GM21529 (cell line): ENCODE measurements around the gene PAPOLB.

Source experiments
- ATAC-seq: cut with Tn5 transposase; IDR thresholded peaks from one replicate; pipeline ENCODE4 v1.9.1; 2021; ENCODE audit not compliant: unreplicated experiment

Gene PAPOLB

DNA sequence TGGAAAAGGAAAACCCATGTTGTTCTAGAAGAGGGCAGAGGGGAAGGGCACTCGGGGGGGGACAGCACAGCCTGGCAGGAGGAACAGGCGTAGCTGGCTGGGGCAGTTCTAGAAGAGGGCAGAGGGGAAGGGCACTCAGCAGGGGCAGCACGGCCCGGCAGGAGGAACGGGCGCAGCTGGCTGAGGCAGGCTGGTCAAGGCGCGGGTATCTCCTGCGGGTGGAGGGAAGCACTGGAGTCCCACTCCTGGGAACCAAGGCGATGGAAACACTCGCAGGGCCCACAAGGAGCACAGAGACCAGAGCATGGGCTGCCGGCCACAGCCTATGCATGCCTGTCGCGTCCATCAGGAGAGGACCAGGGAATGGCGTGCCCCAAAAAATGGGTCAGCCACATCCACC lies 36.7 kb downstream of the PAPOLB start:
- ATAC-seq = no peak

DNA sequence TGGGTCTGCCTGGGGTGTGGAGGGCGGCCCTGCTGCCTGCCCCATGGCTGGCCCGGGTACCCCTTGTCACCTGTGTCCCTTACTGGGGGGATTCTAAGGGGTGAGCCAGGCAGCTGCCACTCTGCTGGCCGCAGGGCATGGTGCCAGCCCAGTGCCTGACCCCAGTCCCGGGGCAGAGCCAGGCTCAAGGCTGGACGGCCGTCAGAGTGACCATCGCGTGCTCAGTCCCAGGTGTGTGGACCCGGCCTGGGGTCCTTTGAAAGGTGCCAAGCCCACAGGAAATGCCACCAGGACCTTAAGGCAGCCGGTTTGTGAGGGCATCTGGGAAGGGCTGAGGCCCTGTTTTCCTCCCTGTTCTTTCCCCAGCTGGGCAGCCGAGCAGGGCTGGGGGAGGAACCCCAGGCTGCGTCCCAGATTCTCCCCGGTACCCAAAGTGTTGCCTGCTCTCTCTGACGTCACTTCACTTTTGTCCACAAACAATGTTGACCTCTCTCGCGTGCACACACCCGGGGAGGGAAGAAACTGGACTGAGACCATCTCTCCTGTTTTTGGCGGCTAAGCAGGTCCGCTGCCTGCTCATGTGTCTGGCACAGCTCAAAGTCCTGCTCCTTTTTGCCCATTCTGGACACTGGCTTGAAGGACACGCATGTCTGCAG lies 37.6 kb downstream of the PAPOLB start:
- no peak for ATAC-seq

DNA sequence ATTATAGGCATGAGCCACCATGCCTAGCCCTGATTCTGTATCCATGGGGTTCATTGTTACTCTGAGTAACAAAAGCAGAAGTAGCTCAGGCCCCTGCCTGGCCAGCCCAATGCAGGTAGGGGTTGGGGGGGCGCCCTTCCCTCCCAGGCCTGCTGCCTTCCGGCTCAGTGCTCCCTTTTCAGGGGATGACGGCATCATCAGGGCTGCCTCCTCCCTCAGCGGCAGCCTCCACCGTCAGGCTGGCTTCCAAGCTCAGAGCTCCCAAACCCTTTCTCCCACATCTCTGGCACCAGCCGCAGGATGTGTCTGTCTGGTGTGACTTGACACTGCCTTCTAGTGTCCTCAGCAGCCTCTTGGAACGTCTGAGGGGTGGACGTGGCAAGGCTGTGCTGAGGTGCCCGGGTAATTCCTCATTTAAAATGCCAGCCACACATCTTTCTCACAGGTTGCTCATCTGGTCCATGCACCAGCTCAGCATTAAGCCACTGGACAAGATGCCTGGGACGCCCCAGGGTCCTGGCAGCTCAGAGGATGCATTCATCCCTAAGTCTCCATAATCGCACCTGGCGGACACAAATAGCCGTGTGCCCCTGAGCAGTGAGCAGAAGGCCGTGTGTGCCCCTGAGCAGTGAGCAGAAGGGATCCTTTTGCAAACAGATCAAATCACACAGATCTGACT lies 38.2 kb downstream of the PAPOLB start:
- ATAC-seq = no peak

DNA sequence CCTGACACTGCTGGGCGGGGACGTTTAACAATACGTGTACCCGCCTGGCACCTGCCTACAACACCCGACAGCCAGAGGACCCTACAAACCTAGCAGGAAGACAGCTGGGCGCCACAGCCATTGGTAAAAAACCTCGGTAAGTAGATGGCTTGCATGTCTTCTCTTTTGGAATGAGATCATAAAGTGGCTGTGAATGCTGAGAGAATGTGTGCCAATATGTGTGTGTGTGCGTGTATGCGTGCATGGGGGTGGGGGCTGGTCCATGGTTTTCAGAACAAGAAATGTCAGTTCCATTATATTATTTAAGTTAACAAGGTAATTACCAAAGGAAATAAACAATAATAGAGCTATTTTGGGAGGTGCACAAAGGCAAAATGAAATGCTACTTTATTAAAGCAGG lies 39.2 kb downstream of the PAPOLB start:
- no peak for ATAC-seq

DNA sequence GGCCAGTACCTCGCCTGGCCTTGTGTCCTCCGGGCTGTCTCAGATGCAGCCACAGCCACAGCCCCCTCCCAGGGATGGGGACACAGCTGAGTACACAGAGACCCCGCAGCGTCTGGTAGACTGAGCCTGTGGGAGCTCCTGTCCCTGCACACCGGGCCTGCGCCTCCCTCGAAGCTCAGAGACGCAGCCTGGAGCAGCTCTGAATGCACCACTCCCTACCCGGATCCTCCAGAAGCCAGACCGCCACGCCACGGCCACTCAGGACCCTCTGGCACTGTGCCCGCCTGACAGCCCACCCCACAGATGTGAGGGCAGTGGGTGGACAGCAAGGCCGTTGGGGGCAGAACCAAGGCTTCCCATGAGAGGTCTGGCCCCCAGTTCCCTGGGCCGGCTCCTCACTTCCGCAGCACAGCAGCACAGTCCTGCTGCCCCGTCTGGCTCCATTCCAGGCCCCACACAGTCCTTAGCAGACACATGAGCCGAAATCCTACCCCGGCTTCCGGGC lies 40.8 kb downstream of the PAPOLB start:
- no peak for ATAC-seq

DNA sequence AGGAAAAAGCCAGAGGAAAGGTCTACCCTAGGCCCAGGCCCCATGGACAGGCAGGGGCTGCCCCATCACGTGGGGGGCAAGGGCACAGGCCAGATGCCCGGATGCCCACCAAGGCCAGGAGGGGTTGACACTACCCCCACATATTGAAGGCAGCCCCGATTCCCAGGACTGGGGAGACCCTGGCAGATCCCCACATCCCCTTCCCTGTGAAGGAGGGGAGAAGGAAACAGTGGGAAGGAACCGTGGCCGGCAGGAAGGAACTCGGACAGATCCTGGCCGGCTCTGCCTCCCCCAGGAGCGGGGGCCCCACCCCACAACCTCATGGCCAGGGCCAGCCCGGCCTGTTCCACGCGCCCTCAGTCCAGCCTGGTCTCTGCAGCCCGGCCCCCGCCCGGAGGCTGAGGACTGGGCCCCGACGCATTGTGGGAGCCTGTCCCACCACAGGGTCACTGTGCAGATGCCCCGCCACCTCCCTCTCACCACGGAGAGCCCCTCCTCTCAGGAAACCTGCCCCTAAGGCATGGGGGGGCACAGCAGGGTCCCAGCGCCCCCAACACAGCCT lies 41.3 kb downstream of the PAPOLB start:
- no peak for ATAC-seq

DNA sequence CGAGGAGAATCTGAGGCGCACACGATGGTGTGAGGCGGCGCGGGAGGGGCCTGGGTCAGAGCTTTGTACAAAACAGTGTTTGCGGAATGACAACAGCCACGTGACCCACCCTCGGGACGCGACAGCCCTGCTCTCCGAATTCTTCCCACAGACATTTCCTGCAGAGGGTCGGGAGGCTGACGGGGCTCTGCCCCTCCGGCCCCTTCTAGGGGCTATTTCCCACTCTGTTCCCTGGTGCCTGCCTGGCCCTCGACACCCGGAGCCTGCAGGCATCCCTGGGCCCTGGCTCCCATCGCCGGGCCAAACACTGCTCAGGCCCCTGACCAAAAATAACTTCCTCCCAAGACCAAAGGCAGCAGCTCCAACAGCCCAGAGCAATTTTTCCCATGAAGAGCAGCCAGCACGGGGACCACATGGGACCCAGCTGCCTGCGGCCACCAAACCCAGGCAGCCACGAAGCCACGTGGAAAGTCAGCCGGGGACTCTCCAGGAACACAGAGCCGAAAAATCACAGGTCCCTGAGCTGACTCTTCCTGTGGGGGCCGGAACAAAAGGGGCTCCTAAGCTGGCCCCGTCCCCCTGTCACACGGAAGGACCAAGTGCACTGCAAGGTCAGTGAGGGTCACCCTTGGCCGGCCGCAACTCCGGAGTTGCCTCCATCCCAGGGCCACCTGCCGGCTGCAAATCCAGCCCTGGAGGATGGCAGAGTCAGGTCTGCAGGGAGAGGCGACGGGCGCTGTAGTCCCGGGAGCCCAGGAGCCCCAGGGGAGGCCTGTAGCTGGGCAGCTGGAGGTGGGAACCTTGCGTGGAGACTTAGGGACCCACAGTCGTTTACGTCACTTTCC lies 42.0 kb downstream of the PAPOLB start:
- ATAC-seq = no peak

DNA sequence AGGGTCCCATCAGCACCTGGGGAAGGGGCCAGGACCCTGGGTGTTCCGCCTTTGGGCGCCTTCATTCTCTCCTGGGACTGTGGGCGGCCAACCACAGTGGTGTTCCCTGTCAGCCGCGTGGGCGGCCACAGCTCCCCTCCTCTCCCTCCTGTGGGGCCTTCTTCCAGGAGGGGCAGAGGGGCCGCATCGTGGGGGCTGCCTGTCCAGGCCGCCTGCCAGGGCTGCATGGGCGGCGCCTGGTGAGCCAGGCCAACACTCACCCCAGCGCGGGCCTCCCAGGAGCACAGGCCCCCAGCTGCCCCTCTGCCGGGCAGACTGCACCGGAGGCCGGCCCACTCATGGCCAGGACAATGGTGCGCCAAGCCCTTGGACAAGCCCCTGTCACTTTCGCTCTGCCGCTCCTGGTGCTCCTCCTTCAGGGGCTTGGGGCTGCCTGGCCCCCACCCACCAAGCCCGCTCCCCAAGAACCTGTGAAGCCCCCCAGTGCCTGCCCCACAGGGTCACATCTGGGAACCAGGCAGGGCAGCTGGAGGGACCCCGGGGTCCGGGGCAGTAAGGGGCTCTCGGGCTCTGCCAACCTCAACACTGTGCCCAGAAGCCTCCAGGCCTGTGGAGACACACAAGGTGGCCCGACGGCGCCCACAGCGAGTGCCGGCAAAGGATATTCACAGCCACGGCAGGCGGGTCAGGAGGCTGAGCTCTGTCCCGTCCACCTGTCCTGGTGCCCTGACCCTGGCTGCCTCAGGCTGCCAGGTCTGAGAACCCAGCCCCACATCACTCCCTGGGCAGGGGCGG lies 43.6 kb downstream of the PAPOLB start:
- no peak for ATAC-seq

DNA sequence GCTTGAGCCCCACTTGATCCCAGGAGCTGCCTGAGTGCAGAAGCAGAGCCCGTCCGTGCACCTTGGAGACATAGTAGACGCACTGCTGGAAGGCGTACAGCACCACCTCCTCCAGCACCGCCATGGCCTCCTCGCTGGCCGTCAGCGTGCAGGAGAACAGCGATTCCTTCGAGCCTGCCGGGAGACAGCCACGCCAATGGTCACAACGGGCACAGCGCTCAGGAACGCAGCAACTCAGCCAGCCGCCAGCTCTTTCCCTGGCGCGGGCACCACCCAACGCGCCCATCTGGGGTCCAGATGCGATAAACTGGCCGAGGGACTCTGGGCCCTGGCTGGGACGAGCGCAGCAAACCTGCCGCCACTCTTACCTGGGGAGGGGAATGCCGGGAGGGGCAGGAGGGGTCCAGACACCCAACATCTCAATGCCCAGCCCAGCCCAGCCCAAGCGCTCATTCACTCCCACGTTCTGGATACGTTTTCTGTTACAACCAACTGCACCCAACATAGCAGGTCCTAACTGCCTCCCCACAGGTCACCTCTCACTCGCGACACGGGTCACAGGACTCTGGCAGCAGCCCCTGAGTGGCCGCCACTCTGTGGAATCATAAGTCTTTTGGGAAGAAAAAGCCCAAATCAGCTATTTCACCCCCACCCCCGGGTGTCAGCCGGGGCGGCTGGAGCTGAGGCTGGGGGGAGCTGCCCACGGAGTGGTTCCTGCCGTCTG lies 44.5 kb downstream of the PAPOLB start:
- no peak for ATAC-seq

DNA sequence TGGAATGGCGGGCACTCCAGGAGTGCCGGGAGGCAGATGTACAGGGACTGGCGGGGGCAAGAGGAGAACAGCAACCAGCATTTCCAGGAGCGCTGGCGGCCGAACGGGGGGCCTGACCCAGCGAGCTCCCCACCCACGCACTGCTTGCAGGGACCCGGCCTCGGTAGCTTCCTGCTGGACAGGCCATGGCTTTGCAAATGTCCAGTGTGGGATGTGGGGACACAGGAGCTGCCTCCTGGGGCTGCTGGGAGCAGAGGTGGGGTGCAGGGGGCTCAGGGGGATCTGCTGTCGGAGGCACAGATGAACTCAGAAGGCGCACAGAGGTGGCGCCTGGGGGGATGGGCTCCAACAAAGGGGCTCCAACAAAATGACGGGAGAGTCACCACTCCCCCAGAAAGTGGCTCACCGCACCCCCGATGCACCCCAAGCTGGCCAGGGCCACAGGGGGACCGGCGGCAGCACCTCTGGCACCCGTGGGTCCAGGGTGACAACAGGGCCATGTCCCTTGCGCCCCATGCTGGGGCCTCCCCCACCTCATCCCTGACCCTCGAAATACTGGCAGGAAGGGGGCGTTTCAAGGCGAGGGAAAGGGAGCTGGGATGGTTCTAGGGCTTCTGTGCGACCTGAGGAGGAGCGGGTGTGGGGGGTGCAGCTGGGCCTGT lies 45.3 kb downstream of the PAPOLB start:
- no peak for ATAC-seq

DNA sequence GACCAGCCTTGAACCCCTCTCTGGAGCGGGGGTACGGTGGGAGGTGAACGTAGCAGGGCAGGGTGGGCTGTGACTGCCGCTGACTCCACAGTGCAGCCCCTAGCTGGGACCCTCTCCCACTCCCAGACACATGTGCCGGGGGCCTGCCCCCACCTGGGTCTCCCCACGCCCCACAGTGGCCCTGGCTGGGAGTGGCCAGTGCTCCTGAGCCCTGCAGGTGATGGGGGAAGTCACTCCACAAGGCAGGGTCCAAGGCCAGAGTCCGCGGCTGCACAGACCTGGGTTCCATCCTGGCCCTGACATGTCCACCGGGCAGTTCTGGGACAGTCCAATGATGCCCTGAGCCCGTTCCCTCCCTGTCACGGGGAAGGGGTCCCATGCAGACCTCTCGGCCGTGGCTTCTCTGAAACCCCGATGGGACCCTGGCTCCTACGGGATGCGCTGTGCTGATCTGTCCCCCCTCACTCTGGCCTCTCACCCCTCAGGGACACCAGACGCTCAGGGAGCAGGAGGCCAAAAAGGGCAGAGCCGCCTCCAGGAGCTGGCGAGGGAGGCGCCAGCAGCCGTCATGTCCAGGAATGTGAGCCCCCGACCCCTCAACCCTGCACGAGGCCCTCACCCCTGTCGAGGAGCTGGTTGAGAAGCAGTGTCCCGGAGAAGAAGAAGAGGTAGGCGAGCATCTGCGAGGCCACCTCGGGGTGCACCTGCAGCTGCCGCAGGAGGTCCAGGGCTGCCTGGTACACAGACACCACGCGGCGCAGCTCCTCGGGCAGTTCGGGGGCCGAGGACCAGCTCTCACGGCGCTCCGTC lies 46.0 kb downstream of the PAPOLB start:
- no peak for ATAC-seq

DNA sequence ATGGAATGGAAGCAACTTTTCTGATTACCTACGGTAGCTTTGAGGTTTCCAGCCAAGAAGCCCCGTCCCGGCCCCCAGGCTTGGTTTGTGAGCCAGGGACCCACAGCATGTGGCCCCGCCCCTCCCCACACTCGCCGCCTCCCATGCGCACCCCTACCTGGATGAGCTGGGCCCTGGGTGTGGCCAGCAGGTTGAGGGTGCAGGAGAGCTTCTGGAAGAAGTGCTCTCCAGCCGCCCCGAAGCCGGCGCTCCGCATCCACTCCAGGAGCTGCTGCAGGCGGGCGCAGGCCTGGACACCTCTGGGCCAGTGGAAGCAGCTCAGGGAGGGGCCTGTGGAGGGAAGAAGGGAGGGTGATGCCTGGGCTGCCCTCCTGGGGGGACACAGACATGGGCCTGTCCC lies 46.7 kb downstream of the PAPOLB start:
- ATAC-seq = no peak

DNA sequence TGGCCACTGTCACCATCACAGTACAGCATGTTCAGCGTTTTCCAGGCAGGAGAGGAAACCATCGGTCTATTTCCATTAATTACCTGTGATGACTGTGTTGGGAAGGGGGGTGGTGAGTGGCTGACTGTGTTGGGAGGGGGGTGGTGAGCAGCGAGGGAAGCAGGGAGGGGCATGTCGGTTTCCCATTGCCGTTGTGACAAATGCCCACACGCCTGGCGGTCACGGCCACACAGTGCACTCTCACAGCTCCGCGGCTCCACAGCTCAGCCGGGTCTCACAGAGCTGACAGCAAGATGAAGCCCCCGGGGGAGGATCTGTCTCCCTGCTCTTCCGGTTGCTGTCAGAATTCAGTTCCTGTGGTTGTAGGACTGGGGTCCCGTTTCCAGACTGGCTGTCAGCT lies 47.4 kb downstream of the PAPOLB start:
- ATAC-seq = no peak

DNA sequence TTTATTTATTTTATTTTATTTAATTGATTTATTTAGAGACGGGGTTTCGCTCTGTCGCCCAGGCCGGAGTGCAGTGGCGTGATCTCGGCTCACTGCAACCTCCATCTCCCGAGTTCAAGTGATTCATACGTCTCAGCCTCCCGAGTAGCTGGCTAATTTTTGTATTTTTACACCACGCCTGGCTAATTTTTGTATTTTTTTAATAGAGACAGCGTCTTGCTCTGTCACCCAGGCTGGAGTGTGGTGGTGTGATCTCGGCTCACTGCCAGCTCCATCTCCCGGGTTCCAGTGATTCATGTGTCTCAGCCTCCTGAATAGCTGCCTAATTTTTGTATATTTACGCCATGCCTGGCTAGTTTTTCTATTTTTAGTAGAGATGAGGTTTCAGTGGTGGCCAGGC lies 52.2 kb downstream of the PAPOLB start:
- ATAC-seq = no peak

DNA sequence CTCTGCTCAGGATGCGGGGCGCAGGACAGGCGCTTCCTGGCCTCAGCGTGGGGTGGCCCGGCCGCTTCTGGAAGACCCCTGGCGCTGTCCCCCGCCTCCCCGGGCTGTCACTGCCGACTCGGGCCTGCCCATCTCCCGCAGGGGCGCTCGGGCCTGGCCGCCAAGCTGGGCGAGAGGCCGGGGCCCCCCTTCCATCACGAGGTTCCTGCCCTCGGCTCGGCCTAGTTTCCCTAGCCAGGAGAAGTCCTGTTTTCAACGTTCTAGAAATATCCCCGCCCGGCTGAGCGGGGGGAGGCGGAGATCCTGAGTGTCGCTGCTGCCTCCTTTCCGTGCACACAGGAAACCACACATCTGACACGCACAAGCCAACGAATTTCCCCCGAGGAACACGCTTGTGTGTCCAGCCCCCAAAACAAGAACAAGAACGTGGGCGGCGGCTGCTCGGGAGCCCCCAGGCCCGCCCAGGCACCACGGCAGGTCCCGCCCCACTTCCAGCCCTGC lies 52.7 kb downstream of the PAPOLB start:
- ATAC-seq = no peak

DNA sequence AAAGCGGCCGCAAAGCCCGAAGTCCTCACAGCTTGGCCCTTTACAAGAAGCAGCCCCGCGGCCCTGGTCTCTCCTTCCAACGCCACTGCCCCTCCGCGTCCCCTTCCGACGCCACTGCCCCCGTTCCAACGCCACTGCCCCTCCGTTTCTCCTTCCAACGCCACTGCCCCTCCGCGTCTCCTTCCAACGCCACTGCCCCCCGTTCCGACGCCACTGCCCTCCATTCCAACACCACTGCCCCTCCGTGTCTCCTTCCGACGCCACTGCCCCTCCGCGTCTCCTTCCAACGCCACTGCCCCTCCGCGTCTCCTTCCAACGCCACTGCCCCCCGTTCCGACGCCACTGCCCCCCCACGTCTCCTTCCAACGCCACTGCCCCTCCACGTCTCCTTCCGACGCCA lies 53.3 kb downstream of the PAPOLB start:
- no peak for ATAC-seq

DNA sequence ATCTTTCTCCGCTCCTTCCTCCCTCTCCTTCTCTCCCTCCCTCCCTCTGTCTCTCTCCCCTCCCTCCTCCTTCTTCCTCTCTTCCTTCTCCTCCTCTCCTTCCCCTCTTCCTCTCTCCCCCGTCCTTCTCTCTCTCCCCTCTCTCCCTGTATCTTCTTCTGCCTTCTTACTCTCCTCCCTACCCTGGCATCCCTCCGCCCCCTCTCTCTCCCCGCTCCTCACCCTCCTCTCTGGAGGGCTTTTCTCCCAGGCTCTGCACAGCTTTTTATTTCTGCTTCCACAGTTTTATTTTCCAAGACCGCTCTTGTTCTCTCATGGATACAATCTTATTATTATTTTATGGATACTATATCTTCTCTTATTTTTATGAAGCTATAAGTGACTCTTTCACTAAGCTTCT lies 53.8 kb downstream of the PAPOLB start:
- ATAC-seq = no peak
